GM12878 (cell line): ENCODE measurements around the gene ZSCAN9. TPM values are rescaled to one million over a fixed set of nuclear protein-coding genes. Genes with fewer than 3 reads are reported as not detected.
A peak's percentile ranks its signal among the peaks of the same experiment; 100 is the strongest.

Experiments used
- ATAC-seq: fragments of 200-7000 bp; cut with Tn5 transposase; 3 replicates; pipeline ENCODE4 v1.9.1; 2020; ENCODE audit warnings: mild to moderate bottlenecking, moderate library complexity
- BruUV-seq: library from RNA; stranded (reverse); fragments of 400-500 nt; replicated peaks from 2 replicates; lab custom pipeline; 2021; lab: Mats Ljungman, UMichigan
- CTCF ChIA-PET: fragments of 300-600 bp; sonication (Branson Sonifier 250); formaldehyde crosslinking; extraction: SDS; loops from one replicate; lab custom pipeline; 2021; ENCODE audit warnings: inconsistent platforms; lab: Yijun Ruan, JAX
- POLR2A ChIA-PET: fragments of 350-600 bp; formaldehyde crosslinking; extraction: SDS; loops from one replicate; lab custom pipeline; 2021; ENCODE audit warnings: inconsistent platforms; lab: Charles Lee
- RAD21 ChIA-PET: fragments of 300-600 bp; sonication (Branson Sonifier 250); formaldehyde crosslinking; loops from one replicate; lab custom pipeline; 2023; ENCODE audit warnings: antibody characterized with exemption; ENCODE audit not compliant: unreplicated experiment; lab: Charles Lee
- SMC1A ChIA-PET: fragments of 300-600 bp; sonication (Branson Sonifier 250); formaldehyde crosslinking; loops from one replicate; lab custom pipeline; 2023; ENCODE audit not compliant: unreplicated experiment, uncharacterized antibody; lab: Charles Lee
- DNase-seq: peaks from one replicate; pipeline ENCODE4 v3.0.0-alpha.2; 2011; ENCODE audit warnings: low read depth, low spot score
- FAIRE-seq: peaks from 3 replicates; lab custom pipeline; 2011; peaks lifted over from hg19 to GRCh38; lab: Jason Lieb, UNC
- H2AFZ ChIP-seq: 2 replicates; pipeline ENCODE4 v1.6.0; 2011; ENCODE audit warnings: low read depth, low read length, control low read depth; ENCODE audit not compliant: control insufficient read depth
- H3K27ac ChIP-seq: 2 replicates; pipeline ENCODE4 v1.5.1; 2011; ENCODE audit warnings: control low read depth; ENCODE audit not compliant: control insufficient read depth, insufficient read depth
- H3K27me3 ChIP-seq, 2 experiments: replicated peaks in 1 of 2; 2 replicates each; pipeline versions ENCODE4 v1.6.0 to v1.6.1; 2011; ENCODE audit warnings: low read length in 1 of 2; ENCODE audit not compliant: control insufficient read depth in 2 of 2, insufficient read depth in 2 of 2
- H3K36me3 ChIP-seq, 2 experiments: 2 replicates each; pipeline ENCODE4 v1.5.1; 2011; ENCODE audit warnings: low read length in 1 of 2; ENCODE audit not compliant: control insufficient read depth in 2 of 2, insufficient read depth in 2 of 2
- H3K4me1 ChIP-seq: 2 replicates; pipeline ENCODE4 v1.6.1; 2011; ENCODE audit warnings: mild to moderate bottlenecking, low read length, moderate library complexity, mixed read lengths; ENCODE audit not compliant: control insufficient read depth, insufficient read depth
- H3K4me2 ChIP-seq: 2 replicates; pipeline ENCODE4 v1.6.0; 2011; ENCODE audit warnings: control low read depth; ENCODE audit not compliant: control insufficient read depth, insufficient read depth
- H3K4me3 ChIP-seq: fragments of 200-600 bp; sonication (generic); 2 replicates; pipeline ENCODE4 v1.5.1; 2016
- H3K79me2 ChIP-seq: 2 replicates; pipeline ENCODE4 v1.6.0; 2011; ENCODE audit warnings: low read length; ENCODE audit not compliant: control insufficient read depth, insufficient read depth
- H3K9ac ChIP-seq: 2 replicates; pipeline ENCODE4 v1.8.0; 2011; ENCODE audit warnings: low read length, control low read depth, mixed read lengths; ENCODE audit not compliant: control insufficient read depth, insufficient read depth
- H3K9me3 ChIP-seq: replicated peaks from 3 replicates; pipeline ENCODE4 v1.5.1; 2011; ENCODE audit warnings: mild to moderate bottlenecking, low read length; ENCODE audit not compliant: control insufficient read depth, insufficient read depth
- H4K20me1 ChIP-seq: 2 replicates; pipeline ENCODE4 v1.6.0; 2011; ENCODE audit not compliant: control insufficient read depth, insufficient read depth
- ATF2 ChIP-seq: IDR thresholded peaks from 2 replicates; pipeline ENCODE4 v1.6.1; 2012; ENCODE audit warnings: low read length, inconsistent platforms
- CBX5 ChIP-seq: sonication (generic); IDR thresholded peaks from 2 replicates; pipeline ENCODE4 v1.6.1; 2016; ENCODE audit warnings: low read depth, moderate library complexity, mild to moderate bottlenecking, inconsistent platforms
- CEBPZ ChIP-seq: fragments of 150-350 bp; IDR thresholded peaks from 2 replicates; pipeline ENCODE4 v1.6.1; 2016; ENCODE audit warnings: low read depth, low read length
- ETV6 ChIP-seq, 2 experiments: fragments of 450-650 bp in 1 of 2; IDR thresholded peaks in 1 of 2; conservative IDR thresholded peaks in 1 of 2; 2 replicates each; pipeline ENCODE4 v1.6.1; 2014; ENCODE audit warnings: antibody characterized with exemption in 1 of 2, borderline replicate concordance in 1 of 2, low read depth in 1 of 2, mild to moderate bottlenecking in 1 of 2, moderate library complexity in 1 of 2
- IKZF2 ChIP-seq, 2 experiments: fragments of 450-650 bp; IDR thresholded peaks; 2 replicates each; pipeline ENCODE4 v1.6.1; 2017; ENCODE audit warnings: mild to moderate bottlenecking in 2 of 2, moderate library complexity in 2 of 2
- PAX5 ChIP-seq: IDR thresholded peaks from 2 replicates; pipeline ENCODE4 v1.6.1; 2011; ENCODE audit warnings: low read depth, low read length, borderline replicate concordance
- PAX8 ChIP-seq: fragments of 450-650 bp; IDR thresholded peaks from 2 replicates; pipeline ENCODE4 v1.6.1; 2017; ENCODE audit warnings: mild to moderate bottlenecking, moderate library complexity
- SREBF1 ChIP-seq: IDR thresholded peaks from 2 replicates; pipeline ENCODE4 v1.6.1; 2012; ENCODE audit warnings: mild to moderate bottlenecking, low read length
- STAT3 ChIP-seq: IDR thresholded peaks from 2 replicates; pipeline ENCODE4 v1.6.1; 2011; ENCODE audit warnings: low read depth, low read length, improper control_type of control experiment
- TCF3 ChIP-seq: IDR thresholded peaks from 2 replicates; pipeline ENCODE4 v1.6.1; 2012; ENCODE audit warnings: low read depth, mild to moderate bottlenecking, low read length, borderline replicate concordance; ENCODE audit not compliant: insufficient read depth
- USF2 ChIP-seq: IDR thresholded peaks from 2 replicates; pipeline ENCODE4 v1.6.1; 2011; ENCODE audit warnings: low read depth, low read length, improper control_type of control experiment, borderline replicate concordance
- YY1 ChIP-seq: IDR thresholded peaks from 2 replicates; pipeline ENCODE4 v1.6.1; 2011; ENCODE audit warnings: low read depth, mild to moderate bottlenecking, low read length
- ZNF24 ChIP-seq: fragments of 450-650 bp; IDR thresholded peaks from 2 replicates; pipeline ENCODE4 v1.6.1; 2017; ENCODE audit warnings: antibody characterized with exemption, mild to moderate bottlenecking
- WGBS: methylation state at CpG from one replicate; pipeline ENCODE4 v1.1.6; 2016; ENCODE audit warnings: low lambda C conversion rate; ENCODE audit not compliant: insufficient replicate concordance, insufficient coverage; ENCODE audit errors: missing lambda C conversion rate; 5-methylcytosine and 5-hydroxymethylcytosine counted together
- in situ Hi-C: fragments of 300-500 bp; cut with MboI; formaldehyde crosslinking; loops from 9 replicates; pipeline ENCODE4 v1.14.3; 2018; ENCODE audit warnings: mixed read lengths
- intact Hi-C: fragments of 100-400 bp; cut with micrococcal nuclease; formaldehyde crosslinking; loops from one replicate; pipeline ENCODE4 v1.14.2; 2022; ENCODE audit not compliant: unreplicated experiment
- polyA plus RNA-seq, 11 experiments: library from polyadenylated mRNA; depleted of rRNA in 4 of 11; unstranded in 6 of 11; stranded (reverse) in 5 of 11; fragments of >200 nt; fragmentation: Nextera tagmentation in 4 of 11; fragmentation: Illumina TruSeq in 1 of 11; extraction: Ambion mirVana in 4 of 11; extraction: Trizol in 1 of 11; gene quantifications; 1 replicate in 1 of 11; 2 replicates in 10 of 11; pipeline versions ENCODE4 v1.2.1 to v1.2.3, GENCODE V29; 2011 to 2016; ENCODE audit warnings: inconsistent platforms in 2 of 11, missing spikeins in 2 of 11, low read depth in 1 of 11
- total RNA-seq, 4 experiments: library from RNA; depleted of rRNA in 3 of 4; stranded (reverse); fragments of >200 nt in 3 of 4; fragmentation: Illumina TruSeq in 1 of 4; extraction: Trizol in 1 of 4; gene quantifications; 2 replicates each; pipeline versions ENCODE4 v1.2.1 to v1.2.3, GENCODE V29; 2013 to 2021

Gene ZSCAN9
- total and polyA plus RNA-seq, 10 of the 15 experiments (the other 5 are each of a cell fraction or from before 2014, with no cell fraction given): 8.1 to 28.7 (median 17.4) TPM

- RAD21 ChIA-PET: no interaction called here
- Histone ChIP-seq H3K36me3 (no peaks in the 10 kb centered on the region), H4K20me1 (no peaks in the 10 kb centered on the region), H3K27me3 (peaks cover 0 to 11% of the 10 kb centered on the region in 2 experiments)
- WGBS: 55% methylated on average over 23 of the region's 23 CpGs
- in situ Hi-C loops: no loop called here
- TF ChIP-seq PAX8 (no peak), YY1 (no peak), USF2 (no peak), IKZF2 (IDR thresholded peaks at IDR 0.05) (no peak), SREBF1 (no peak), ZNF24 (no peak), PAX5 (no peak), STAT3 (no peak), CBX5 (no peak), ETV6 (conservative IDR thresholded peaks at IDR 0.05 in 1 of 2, IDR thresholded peaks at IDR 0.05 in 1 of 2; ENCODE audit: borderline replicate concordance in 1 of 2, low read depth in 1 of 2) (no peak), TCF3 (no peak), CEBPZ (no peak), ATF2 (no peak)
- TF ChIP-seq, all 136 proteins: peak for 0
- Histone ChIP-seq H3K79me2 (no peaks in the 10 kb centered on the region), H3K9ac (peak overlapping the region; percentile 18), H3K4me3 (peak overlapping the region; percentile 59), H3K27ac (no peak overlapping the region), H3K9me3 (peaks cover 4% of the 10 kb centered on the region; the same call in 2 of the 3 replicates), H2AFZ (peak overlapping the region; percentile 81), H3K4me2 (peak overlapping the region; percentile 90), H3K4me1 (peaks cover 16% of the 10 kb centered on the region)
- FAIRE-seq (no peak), DNase-seq (no peak), ATAC-seq (no peak)
- intact Hi-C loops: no loop called here
- BruUV-seq: no TSS peak
- POLR2A ChIA-PET: interaction anchor here (0.6 kb wide), 1 partner anchor 196 kb away, joined by 3 read pairs; no protein-coding TSS in a partner anchor
- CTCF ChIA-PET: interaction anchor here (1.5 kb wide), 1 partner anchor 29 kb away, joined by 3 read pairs; no protein-coding TSS in a partner anchor
- SMC1A ChIA-PET: interaction anchor here (1.0 kb wide), 1 partner anchor 12 kb away, joined by 3 read pairs; no protein-coding TSS in a partner anchor
Observed at GRCh38 chr6:28208111-28208659, 16.9 kb upstream of the ZSCAN9 start.
